Measurements from ENCODE around the gene PMFBP1.

GRCh38 chr16:72216767-72217166 is 44.8 kb upstream of the PMFBP1 start:
- TF ChIP-seq POLR2A (IDR thresholded peaks at IDR 0.05; ENCODE audit: low read length): no peak
- no peak for TF ChIP-seq GATA1 (IDR thresholded peaks at IDR 0.05; ENCODE audit: low read depth, low read length)

Measured in erythroblast (primary cell).